Measurements from ENCODE around the gene SLC10A6. TPM values are rescaled to one million over a fixed set of nuclear protein-coding genes. Genes with fewer than 3 reads are reported as not detected.

The SLC10A6 gene
- polyA plus RNA-seq, 1 experiment: 0.06 TPM

- 0 out of 2 replicates have a peak, but pooled peaks have one; percentile 9 for TF ChIP-seq CTCF (IDR thresholded peaks at IDR 0.05; ENCODE audit: low read depth, low read length)
- no peaks in the 10 kb centered on the region for H3K27me3 ChIP-seq (ENCODE audit: control insufficient read depth, insufficient read depth, low read length)
- DNase-seq (ENCODE audit: low read depth, low spot score): no peak
- H3K4me3 ChIP-seq (ENCODE audit: low read depth, low read length): no peak overlapping the region
- H3K9me3 ChIP-seq (ENCODE audit: control insufficient read depth, insufficient read depth, low read length): peaks cover 5% of the 10 kb centered on the region; the same call in 1 of the 2 replicates
- CTCF ChIA-PET: interaction anchor here (0.6 to 1.0 kb wide), 2 partner anchors 8 to 12 kb away, joined by 3 read pairs; no protein-coding TSS in a partner anchor
- POLR2A ChIA-PET: interaction anchor here (1.6 kb wide), 1 partner anchor 13 kb away, joined by 12 read pairs; no protein-coding TSS in a partner anchor
- no peak overlapping the region for H3K27ac ChIP-seq (ENCODE audit: low read depth, low read length)
These were observed 30.3 kb downstream of the SLC10A6 start for GRCh38 chr4:86818841-86819240.

- Histone ChIP-seq H3K4me3 (ENCODE audit: low read depth, low read length) (no peak overlapping the region), H3K27me3 (ENCODE audit: control insufficient read depth, insufficient read depth, low read length) (no peaks in the 10 kb centered on the region), H3K27ac (ENCODE audit: low read depth, low read length) (peak overlapping the region; percentile 41), H3K9me3 (ENCODE audit: control insufficient read depth, insufficient read depth, low read length) (peaks cover 5% of the 10 kb centered on the region; the same call in 1 of the 2 replicates)
- no peak for TF ChIP-seq CTCF (IDR thresholded peaks at IDR 0.05; ENCODE audit: low read depth, low read length)
- POLR2A ChIA-PET: interaction anchor here (1.6 kb wide), 1 partner anchor 13 kb away, joined by 12 read pairs; no protein-coding TSS in a partner anchor
- CTCF ChIA-PET: interaction anchor here (0.6 to 1.4 kb wide), 2 partner anchors 9 to 320 kb away, joined by 3 to 6 read pairs; no protein-coding TSS in a partner anchor
- DNase-seq (ENCODE audit: low read depth, low spot score): no peak
These were observed 31.0 kb downstream of the SLC10A6 start for GRCh38 chr4:86818211-86818610.

GRCh38 chr4:86816501-86817273 is 32.5 kb downstream of the SLC10A6 start:
- Histone ChIP-seq H3K27ac (ENCODE audit: low read depth, low read length) (no peak overlapping the region), H3K27me3 (ENCODE audit: control insufficient read depth, insufficient read depth, low read length) (no peaks in the 10 kb centered on the region), H3K9me3 (ENCODE audit: control insufficient read depth, insufficient read depth, low read length) (peaks cover 5% of the 10 kb centered on the region; the same call in 1 of the 2 replicates), H3K4me3 (ENCODE audit: low read depth, low read length) (no peak overlapping the region)
- TF ChIP-seq CTCF (IDR thresholded peaks at IDR 0.05; ENCODE audit: low read depth, low read length): no peak
- POLR2A ChIA-PET: interaction anchor here (1.2 kb wide), 1 partner anchor 15 kb away, joined by 6 read pairs; no protein-coding TSS in a partner anchor
- DNase-seq (ENCODE audit: low read depth, low spot score): no peak
- CTCF ChIA-PET: interaction anchor here (1.0 to 1.4 kb wide), 2 partner anchors 8 to 319 kb away, joined by 3 to 6 read pairs; no protein-coding TSS in a partner anchor

- POLR2A ChIA-PET: no interaction called here
- no peak for DNase-seq (ENCODE audit: low read depth, low spot score)
- Histone ChIP-seq H3K4me3 (ENCODE audit: low read depth, low read length) (no peak overlapping the region), H3K27me3 (ENCODE audit: control insufficient read depth, insufficient read depth, low read length) (no peaks in the 10 kb centered on the region), H3K9me3 (ENCODE audit: control insufficient read depth, insufficient read depth, low read length) (peaks cover 5% of the 10 kb centered on the region; the same call in 1 of the 2 replicates), H3K27ac (ENCODE audit: low read depth, low read length) (no peak overlapping the region)
- no peak for TF ChIP-seq CTCF (IDR thresholded peaks at IDR 0.05; ENCODE audit: low read depth, low read length)
- CTCF ChIA-PET: no interaction called here
These were observed 33.5 kb downstream of the SLC10A6 start for GRCh38 chr4:86815653-86816052.

GRCh38 chr4:86810847-86811246 is 38.3 kb downstream of the SLC10A6 start:
- CTCF ChIA-PET: interaction anchor here (1.6 kb wide), 1 partner anchor 314 kb away, joined by 6 read pairs; no protein-coding TSS in a partner anchor
- no peak for TF ChIP-seq CTCF (IDR thresholded peaks at IDR 0.05; ENCODE audit: low read depth, low read length)
- Histone ChIP-seq H3K27ac (ENCODE audit: low read depth, low read length) (no peak overlapping the region), H3K4me3 (ENCODE audit: low read depth, low read length) (no peak overlapping the region), H3K9me3 (ENCODE audit: control insufficient read depth, insufficient read depth, low read length) (peaks cover 4% of the 10 kb centered on the region; the same call in 1 of the 2 replicates), H3K27me3 (ENCODE audit: control insufficient read depth, insufficient read depth, low read length) (no peaks in the 10 kb centered on the region)
- DNase-seq (ENCODE audit: low read depth, low spot score): no peak
- POLR2A ChIA-PET: no interaction called here
